Panc1 (cell line): ENCODE results near the gene MBNL2. TPM values are rescaled to one million over a fixed set of nuclear protein-coding genes. Genes with fewer than 3 reads are reported as not detected.
A peak's percentile ranks its signal among the peaks of the same experiment; 100 is the strongest.

Source experiments
- ATAC-seq: fragments of 200-7000 bp; cut with Tn5 transposase; 2 replicates; pipeline ENCODE4 v1.9.1; 2020; ENCODE audit warnings: mild to moderate bottlenecking, moderate library complexity
- BruUV-seq: library from RNA; stranded (reverse); fragments of 400-500 nt; replicated peaks from 2 replicates; lab custom pipeline; 2021; lab: Mats Ljungman, UMichigan
- CTCF ChIA-PET: fragments of 300-600 bp; sonication (Branson Sonifier 250); formaldehyde crosslinking; loops from one replicate; lab custom pipeline; 2022; ENCODE audit warnings: antibody characterized with exemption; lab: Charles Lee
- POLR2A ChIA-PET: fragments of 300-600 bp; sonication (Branson Sonifier 250); formaldehyde crosslinking; loops from one replicate; lab custom pipeline; 2022; ENCODE audit warnings: antibody characterized with exemption; lab: Charles Lee
- DNase-seq: peaks from one replicate; pipeline ENCODE4 v3.0.0-alpha.2; 2010; ENCODE audit warnings: low read depth, low spot score
- H3K27ac ChIP-seq: 2 replicates; pipeline ENCODE4 v1.5.1; 2011; ENCODE audit warnings: mild to moderate bottlenecking, low read length, inconsistent platforms
- H3K27me3 ChIP-seq: fragments of 200-500 bp; sonication (Bioruptor generic); 2 replicates; pipeline ENCODE4 v1.6.0; 2014; ENCODE audit warnings: low read length, inconsistent platforms; ENCODE audit not compliant: control insufficient read depth, insufficient read depth
- H3K36me3 ChIP-seq: fragments of 200-500 bp; sonication (Bioruptor generic); 2 replicates; pipeline ENCODE4 v1.5.1; 2014; ENCODE audit warnings: inconsistent platforms, mild to moderate bottlenecking, low read length, moderate library complexity; ENCODE audit not compliant: control insufficient read depth, insufficient read depth
- H3K4me1 ChIP-seq: 2 replicates; pipeline ENCODE4 v1.5.1; 2011; ENCODE audit warnings: inconsistent platforms, mild to moderate bottlenecking, low read length, moderate library complexity; ENCODE audit not compliant: control insufficient read depth, insufficient read depth
- H3K4me3 ChIP-seq, 2 experiments: 2 replicates each; pipeline ENCODE4 v1.5.1; 2011 to 2012; ENCODE audit warnings: low read depth in 2 of 2, low read length in 2 of 2, mild to moderate bottlenecking in 2 of 2, inconsistent platforms in 1 of 2, moderate library complexity in 1 of 2
- H3K9me3 ChIP-seq: fragments of 200-500 bp; sonication (Bioruptor generic); 2 replicates; pipeline ENCODE4 v1.5.1; 2014; ENCODE audit warnings: low read depth, mild to moderate bottlenecking, inconsistent platforms, low read length, moderate library complexity; ENCODE audit not compliant: control insufficient read depth, insufficient read depth
- CTCF ChIP-seq: fragments of 450-650 bp; IDR thresholded peaks from 2 replicates; pipeline ENCODE4 v1.5.1; 2017; ENCODE audit warnings: mild to moderate bottlenecking
- POLR2AphosphoS5 ChIP-seq: IDR thresholded peaks from 2 replicates; pipeline ENCODE4 v1.6.1; 2012; ENCODE audit warnings: mild to moderate bottlenecking, low read depth, low read length, moderate library complexity
- REST ChIP-seq, 2 experiments: IDR thresholded peaks; 2 replicates each; pipeline ENCODE4 v1.6.1; 2011 to 2012; ENCODE audit warnings: low read depth in 2 of 2, control low read depth in 1 of 2, low read length in 1 of 2, mild to moderate bottlenecking in 1 of 2, moderate library complexity in 1 of 2; ENCODE audit not compliant: insufficient read depth in 1 of 2
- SIN3A ChIP-seq: IDR thresholded peaks from 2 replicates; pipeline ENCODE4 v1.6.1; 2012; ENCODE audit warnings: low read depth, mild to moderate bottlenecking, low read length, moderate library complexity, borderline replicate concordance; ENCODE audit not compliant: insufficient read depth
- TCF7L2 ChIP-seq: IDR thresholded peaks from 2 replicates; pipeline ENCODE4 v1.6.1; 2011; ENCODE audit warnings: mild to moderate bottlenecking, low read depth, low read length, inconsistent platforms
- in situ Hi-C: cut with HindIII; loops from 2 replicates; pipeline ENCODE4 v1.10.0; 2016; ENCODE audit warnings: low sequenced_read_pairs, low pct_unique_long_range_greater_than_20kb
- intact Hi-C: fragments of 100-400 bp; cut with micrococcal nuclease; formaldehyde crosslinking; loops from one replicate; pipeline ENCODE4 v1.10.0; 2022; ENCODE audit not compliant: unreplicated experiment
- total RNA-seq: library from RNA; stranded (reverse); gene quantifications from one replicate; pipeline ENCODE4 v1.2.1, GENCODE V29; 2021; ENCODE audit not compliant: unreplicated experiment

MBNL2 gene
- total RNA-seq, 1 experiment from 2014 or later, result 103 TPM

- no peak for DNase-seq
- Histone ChIP-seq H3K4me1 (peaks cover 95% of the 10 kb centered on the region), H3K27me3 (no peaks in the 10 kb centered on the region), H3K27ac (peak overlapping the region; percentile 100), H3K4me3 (no peak overlapping the region), H3K36me3 (no peaks in the 10 kb centered on the region; the same call in 1 of the 2 replicates), H3K9me3 (no peaks in the 10 kb centered on the region)
- TF ChIP-seq POLR2AphosphoS5 (peak; percentile 43; the same call in 1 of the 2 replicates), CTCF (no peak)
- intact Hi-C loops (no loop called here), in situ Hi-C loops (no loop called here)
- CTCF ChIA-PET, result no interaction called here
- peak; percentile 39; the same call in 1 of the 2 replicates for ATAC-seq
- no TSS peak for BruUV-seq
- POLR2A ChIA-PET, result no interaction called here
These were observed 47.5 kb downstream of the MBNL2 start for GRCh38 chr13:97269603-97270002.

- Histone ChIP-seq H3K27ac (peak overlapping the region; percentile 99), H3K4me3 (no peak overlapping the region), H3K27me3 (no peaks in the 10 kb centered on the region), H3K36me3 (peaks cover 13% of the 10 kb centered on the region; the same call in 1 of the 2 replicates), H3K9me3 (no peaks in the 10 kb centered on the region), H3K4me1 (peaks cover 95% of the 10 kb centered on the region)
- DNase-seq (no peak), ATAC-seq (no peak)
- TF ChIP-seq SIN3A (no peak), POLR2AphosphoS5 (no peak), REST (IDR thresholded peaks at IDR 0.05; ENCODE audit: insufficient read depth in 1 of 2, low read depth in 2 of 2, low read length in 1 of 2) (no peak), TCF7L2 (no peak), CTCF (no peak)
- no TSS peak for BruUV-seq
- in situ Hi-C loops (no loop called here), intact Hi-C loops (no loop called here)
- ChIA-PET CTCF (interaction anchor here (0.6 kb wide), 1 partner anchor 1954 kb away, joined by 7 read pairs; no protein-coding TSS in a partner anchor), POLR2A (no interaction called here)
These were observed 50.4 kb downstream of the MBNL2 start for GRCh38 chr13:97272526-97272925.
